Bronchial epithelial cell (primary cell): ENCODE measurements around the gene BRWD1. TPM values are rescaled to one million over a fixed set of nuclear protein-coding genes. Genes with fewer than 3 reads are reported as not detected.

Experiments used
- DNase-seq: peaks from one replicate; pipeline ENCODE4 v3.0.0-alpha.2; 2010; ENCODE audit warnings: low read depth
- FAIRE-seq: peaks from 2 replicates; lab custom pipeline; 2011; peaks lifted over from hg19 to GRCh38; lab: Jason Lieb, UNC
- H3K27me3 ChIP-seq: 2 replicates; pipeline ENCODE4 v1.5.1; 2011; ENCODE audit warnings: low read length; ENCODE audit not compliant: control insufficient read depth, insufficient read depth
- H3K36me3 ChIP-seq: 2 replicates; pipeline ENCODE4 v1.5.1; 2011; ENCODE audit warnings: low read length; ENCODE audit not compliant: control insufficient read depth, insufficient read depth
- H3K4me3 ChIP-seq: 2 replicates; pipeline ENCODE4 v1.5.1; 2011; ENCODE audit warnings: mild to moderate bottlenecking, low read depth, low read length, control low read depth
- CTCF ChIP-seq: IDR thresholded peaks from 2 replicates; pipeline ENCODE4 v1.5.1; 2011; ENCODE audit warnings: mild to moderate bottlenecking, moderate library complexity, low read length, control low read depth, inconsistent platforms; ENCODE audit not compliant: insufficient read depth, severe bottlenecking
- total RNA-seq: library from RNA; depleted of rRNA; stranded (reverse); fragments of >200 nt; gene quantifications from 2 replicates; pipeline ENCODE4 v1.2.1, GENCODE V29; 2014

Gene BRWD1
- total RNA-seq, 1 donor from 2014 or later = 71.6 TPM

- Histone ChIP-seq H3K4me3 (no peak overlapping the region), H3K27me3 (no peaks in the 10 kb centered on the region), H3K36me3 (no peaks in the 10 kb centered on the region)
- no peak for DNase-seq
- FAIRE-seq = no peak
- TF ChIP-seq CTCF = no peak
These were observed 4.9 kb upstream of the BRWD1 start for GRCh38 chr21:39318091-39318959.

- DNase-seq = no peak
- TF ChIP-seq CTCF = no peak
- Histone ChIP-seq H3K27me3 (no peaks in the 10 kb centered on the region), H3K36me3 (no peaks in the 10 kb centered on the region), H3K4me3 (no peak overlapping the region)
- FAIRE-seq = no peak
These were observed 4.0 kb upstream of the BRWD1 start for GRCh38 chr21:39317134-39318090.

- no peak for TF ChIP-seq CTCF
- no peak overlapping the region for H3K4me3 ChIP-seq
- no peaks in the 10 kb centered on the region for H3K36me3 ChIP-seq
- DNase-seq (no peak), FAIRE-seq (no peak)
- H3K27me3 ChIP-seq = no peaks in the 10 kb centered on the region
These were observed 3.3 kb upstream of the BRWD1 start for GRCh38 chr21:39316729-39317128.

GRCh38 chr21:39315603-39316445 lies 2.4 kb upstream of the BRWD1 start:
- peaks cover 3% of the 10 kb centered on the region for H3K36me3 ChIP-seq
- no peak for TF ChIP-seq CTCF
- peak; percentile 48 for DNase-seq
- no peaks in the 10 kb centered on the region for H3K27me3 ChIP-seq
- no peak overlapping the region for H3K4me3 ChIP-seq
- no peak for FAIRE-seq
